HG02970 (cell line): ENCODE data around the gene EVA1A.

Source experiments
- ATAC-seq: cut with Tn5 transposase; IDR thresholded peaks from one replicate; pipeline ENCODE4 v1.9.1; 2021; ENCODE audit warnings: mild to moderate bottlenecking, moderate library complexity, moderate number of reproducible peaks; ENCODE audit not compliant: unreplicated experiment, low FRiP score

The EVA1A gene

DNA sequence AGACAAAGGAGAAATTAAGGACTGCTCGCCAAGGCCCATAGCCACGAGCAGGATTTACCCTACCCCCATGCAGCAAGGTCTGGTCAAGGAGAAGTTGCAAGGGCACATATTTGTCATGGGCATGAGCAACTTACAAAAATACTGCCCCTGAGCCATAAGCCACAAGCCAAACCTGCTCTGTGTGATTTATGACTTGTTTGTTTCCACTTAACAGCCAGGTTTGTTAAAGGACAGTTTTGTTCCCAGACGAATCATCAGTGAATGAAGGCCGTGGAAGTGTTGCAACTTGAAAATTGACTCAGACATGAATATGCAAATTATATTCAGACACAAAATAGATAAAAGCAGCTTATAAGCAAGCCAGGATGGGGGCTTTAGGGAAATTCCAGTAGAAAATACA, 31.3 kb upstream of the EVA1A start:
- no peak for ATAC-seq

- ATAC-seq, result no peak
These were observed 28.8 kb upstream of the EVA1A start for GRCh38 chr2:75589391-75590105.

DNA sequence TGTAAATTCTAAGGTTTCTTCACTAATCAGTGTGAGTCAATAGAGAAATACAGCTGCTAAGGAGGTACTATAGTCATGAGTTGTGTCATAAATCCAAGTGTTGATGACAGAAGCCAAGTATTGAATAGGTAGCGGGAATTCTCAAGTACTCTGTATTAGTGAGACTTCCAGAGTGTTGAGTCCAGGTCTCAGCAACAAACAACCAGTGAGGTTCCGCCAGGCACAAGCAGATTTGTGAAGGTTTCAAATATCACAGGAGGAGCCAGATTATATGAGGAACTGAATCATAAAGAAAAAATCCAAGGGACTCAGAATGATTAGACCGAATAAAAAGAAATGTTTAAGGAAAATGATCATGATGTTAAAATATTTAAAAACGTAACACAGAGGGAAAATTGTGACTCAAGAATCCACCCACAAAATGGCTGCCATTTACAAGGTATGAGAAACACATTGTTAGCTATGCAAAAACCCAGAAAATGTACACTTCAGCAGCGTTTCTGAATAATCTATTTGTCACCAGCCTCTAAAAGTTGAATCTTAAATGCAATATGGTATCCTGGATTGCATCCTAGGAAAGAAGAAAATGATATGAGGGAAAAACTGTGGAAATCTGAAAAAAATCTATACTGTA, 27.3 kb upstream of the EVA1A start:
- ATAC-seq, result no peak

GRCh38 chr2:75586971-75587370, 26.2 kb upstream of the EVA1A start:
- ATAC-seq, result no peak

- ATAC-seq, result no peak
These were observed 22.1 kb upstream of the EVA1A start for GRCh38 chr2:75582840-75583239.

DNA sequence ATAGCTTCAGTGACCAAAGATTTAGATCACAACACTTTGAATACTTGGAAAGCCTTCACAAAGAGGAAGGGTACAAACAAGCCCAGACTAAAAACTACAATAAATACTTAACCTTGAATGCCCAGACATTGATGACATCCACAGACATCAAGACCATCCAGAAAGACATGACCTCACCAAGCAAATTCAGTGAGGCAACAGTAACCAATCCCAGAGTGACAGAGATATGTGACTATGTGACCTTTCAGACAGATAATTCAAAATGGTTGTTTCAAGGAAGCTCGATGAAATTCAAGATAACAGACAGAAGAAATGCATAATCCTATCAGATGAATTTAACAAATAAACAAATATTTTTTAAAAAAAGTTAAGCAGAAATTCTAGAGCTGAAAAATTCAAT, 19.9 kb upstream of the EVA1A start:
- no peak for ATAC-seq

GRCh38 chr2:75580156-75580555, 19.4 kb upstream of the EVA1A start:
- ATAC-seq, result no peak

GRCh38 chr2:75579186-75579585, 18.4 kb upstream of the EVA1A start:
- ATAC-seq, result no peak

- no peak for ATAC-seq
These were observed 16.5 kb upstream of the EVA1A start for GRCh38 chr2:75577280-75577679.

DNA sequence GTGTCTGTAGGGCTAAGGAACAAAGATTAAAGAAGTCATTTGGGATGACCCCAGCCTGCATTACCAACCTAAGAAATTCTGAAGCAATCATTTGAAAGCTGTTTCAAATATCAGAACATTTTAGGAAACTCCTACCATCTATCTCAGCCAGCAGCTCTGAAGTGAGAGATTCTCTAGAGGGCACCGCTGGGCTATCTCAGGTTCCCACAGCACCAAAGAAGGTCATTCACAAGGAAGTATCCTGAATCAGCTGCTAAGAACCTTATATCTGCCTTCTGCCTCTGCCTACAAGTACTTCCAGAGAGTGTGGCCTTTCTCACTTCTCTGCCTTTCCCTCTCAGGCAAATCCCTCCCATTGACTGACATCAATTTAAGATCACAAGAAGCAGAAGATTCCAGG, 13.4 kb upstream of the EVA1A start:
- no peak for ATAC-seq

DNA sequence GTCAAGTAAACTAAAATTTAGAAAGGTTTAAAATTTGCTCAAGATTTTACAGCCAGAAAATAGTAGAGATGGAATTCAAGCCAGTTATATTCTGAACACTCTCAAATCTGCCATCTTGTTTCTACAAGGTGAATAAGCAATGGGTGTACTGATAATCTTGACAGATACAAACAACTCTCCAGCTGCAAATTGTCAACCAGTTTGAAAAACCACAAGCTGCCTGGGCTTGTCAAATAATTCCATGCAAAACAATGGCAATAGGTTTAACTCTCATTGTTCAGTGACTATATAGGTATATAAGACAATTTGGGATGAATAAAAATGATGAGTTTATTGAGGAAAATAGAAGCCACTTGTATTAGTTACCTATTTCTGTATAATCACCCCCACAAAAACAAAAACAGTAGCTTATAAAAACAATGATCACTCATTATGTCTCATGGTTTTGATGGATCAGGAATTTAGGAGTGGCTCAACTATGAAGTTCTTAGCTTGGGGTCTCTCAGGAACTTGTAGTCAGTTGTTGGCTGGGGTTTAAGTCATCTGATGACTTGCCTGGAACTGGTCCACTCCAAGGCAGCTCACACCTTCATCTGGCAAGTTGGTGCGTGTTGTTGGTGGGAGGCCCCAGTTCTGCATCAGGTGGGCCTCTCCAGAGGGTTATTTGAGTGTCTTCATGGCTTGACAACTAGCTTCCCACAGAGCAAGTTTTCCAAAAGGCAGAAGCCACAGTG, 12.6 kb upstream of the EVA1A start:
- ATAC-seq, result no peak

DNA sequence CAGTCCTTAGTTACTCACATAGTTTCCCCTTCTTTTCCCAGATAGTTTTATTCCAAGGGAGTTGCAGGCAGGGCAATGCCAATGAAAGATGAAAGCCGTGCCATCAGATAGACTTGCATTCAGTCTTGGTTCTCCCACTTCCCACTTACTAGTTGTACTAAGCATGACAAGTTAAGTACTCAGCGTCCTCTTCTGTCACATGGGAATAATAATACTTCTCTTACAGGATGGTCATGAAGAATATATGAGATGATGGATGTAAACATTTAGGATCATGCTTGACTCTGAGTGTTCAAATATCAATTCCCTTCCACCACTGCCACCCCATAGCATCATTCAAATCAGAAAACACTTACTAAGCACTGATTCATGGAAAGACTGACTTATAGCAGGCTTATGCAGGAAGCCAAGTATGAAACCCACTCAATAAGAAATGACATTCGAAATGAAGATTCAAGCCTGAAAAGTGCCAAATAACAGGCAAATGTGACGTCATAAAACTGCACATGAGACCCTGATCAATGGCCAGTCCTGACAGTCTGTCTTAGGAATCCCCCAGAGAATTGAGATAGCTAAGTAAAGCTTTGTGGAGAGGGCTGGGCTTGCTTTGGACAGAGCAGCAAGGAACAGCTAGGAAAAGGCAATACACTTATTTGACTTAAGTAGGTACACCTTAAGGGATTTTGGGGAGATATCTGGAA, 11.1 kb upstream of the EVA1A start:
- ATAC-seq, result no peak

GRCh38 chr2:75570948-75571729, 10.4 kb upstream of the EVA1A start:
- ATAC-seq, result no peak

GRCh38 chr2:75570024-75570947, 9.5 kb upstream of the EVA1A start:
- ATAC-seq, result no peak

- no peak for ATAC-seq
These were observed 8.8 kb upstream of the EVA1A start for GRCh38 chr2:75569546-75569945.

GRCh38 chr2:75568174-75568573, 7.4 kb upstream of the EVA1A start:
- no peak for ATAC-seq

- no peak for ATAC-seq
These were observed 5.0 kb upstream of the EVA1A start for GRCh38 chr2:75565472-75566462.

- ATAC-seq, result no peak
These were observed 4.1 kb upstream of the EVA1A start for GRCh38 chr2:75564713-75565359.
